ENCODE measurements around the gene ANGEL1.

GRCh38 chr14:76811561-76811960 is 1.1 kb downstream of the ANGEL1 start:
- TF ChIP-seq SNAI2 (CRISPR knock-in tag; IDR thresholded peaks at IDR 0.05), result no peak
- no peak for TF ChIP-seq CREB5 (CRISPR knock-in tag; IDR thresholded peaks at IDR 0.05; ENCODE audit: low read depth)
- no peak for TF ChIP-seq ZNF565 (CRISPR knock-in tag; conservative IDR thresholded peaks at IDR 0.05; ENCODE audit: low read depth)
- TF ChIP-seq, protein P1, sequence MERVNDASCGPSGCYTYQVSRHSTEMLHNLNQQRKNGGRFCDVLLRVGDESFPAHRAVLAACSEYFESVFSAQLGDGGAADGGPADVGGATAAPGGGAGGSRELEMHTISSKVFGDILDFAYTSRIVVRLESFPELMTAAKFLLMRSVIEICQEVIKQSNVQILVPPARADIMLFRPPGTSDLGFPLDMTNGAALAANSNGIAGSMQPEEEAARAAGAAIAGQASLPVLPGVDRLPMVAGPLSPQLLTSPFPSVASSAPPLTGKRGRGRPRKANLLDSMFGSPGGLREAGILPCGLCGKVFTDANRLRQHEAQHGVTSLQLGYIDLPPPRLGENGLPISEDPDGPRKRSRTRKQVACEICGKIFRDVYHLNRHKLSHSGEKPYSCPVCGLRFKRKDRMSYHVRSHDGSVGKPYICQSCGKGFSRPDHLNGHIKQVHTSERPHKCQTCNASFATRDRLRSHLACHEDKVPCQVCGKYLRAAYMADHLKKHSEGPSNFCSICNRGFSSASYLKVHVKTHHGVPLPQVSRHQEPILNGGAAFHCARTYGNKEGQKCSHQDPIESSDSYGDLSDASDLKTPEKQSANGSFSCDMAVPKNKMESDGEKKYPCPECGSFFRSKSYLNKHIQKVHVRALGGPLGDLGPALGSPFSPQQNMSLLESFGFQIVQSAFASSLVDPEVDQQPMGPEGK (CRISPR knock-in tag; IDR thresholded peaks at IDR 0.05; ENCODE audit: borderline replicate concordance), result no peak
- no peak for TF ChIP-seq ZFP30 (CRISPR knock-in tag; IDR thresholded peaks at IDR 0.05)
- no peak for TF ChIP-seq ZNF8 (CRISPR knock-in tag; IDR thresholded peaks at IDR 0.05)
- no peak for TF ChIP-seq ARNTL (CRISPR knock-in tag; IDR thresholded peaks at IDR 0.05; ENCODE audit: borderline replicate concordance, low read depth)
- TF ChIP-seq ZFP3 (CRISPR knock-in tag; IDR thresholded peaks at IDR 0.05), result no peak
- TF ChIP-seq, protein P2, sequence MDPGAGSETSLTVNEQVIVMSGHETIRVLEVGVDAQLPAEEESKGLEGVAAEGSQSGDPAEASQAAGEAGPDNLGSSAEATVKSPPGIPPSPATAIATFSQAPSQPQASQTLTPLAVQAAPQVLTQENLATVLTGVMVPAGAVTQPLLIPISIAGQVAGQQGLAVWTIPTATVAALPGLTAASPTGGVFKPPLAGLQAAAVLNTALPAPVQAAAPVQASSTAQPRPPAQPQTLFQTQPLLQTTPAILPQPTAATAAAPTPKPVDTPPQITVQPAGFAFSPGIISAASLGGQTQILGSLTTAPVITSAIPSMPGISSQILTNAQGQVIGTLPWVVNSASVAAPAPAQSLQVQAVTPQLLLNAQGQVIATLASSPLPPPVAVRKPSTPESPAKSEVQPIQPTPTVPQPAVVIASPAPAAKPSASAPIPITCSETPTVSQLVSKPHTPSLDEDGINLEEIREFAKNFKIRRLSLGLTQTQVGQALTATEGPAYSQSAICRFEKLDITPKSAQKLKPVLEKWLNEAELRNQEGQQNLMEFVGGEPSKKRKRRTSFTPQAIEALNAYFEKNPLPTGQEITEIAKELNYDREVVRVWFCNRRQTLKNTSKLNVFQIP (CRISPR knock-in tag; IDR thresholded peaks at IDR 0.05; ENCODE audit: borderline replicate concordance, low read depth), result no peak
- TF ChIP-seq TCF4 (CRISPR knock-in tag; IDR thresholded peaks at IDR 0.05; ENCODE audit: borderline replicate concordance), result no peak
- TF ChIP-seq BACH2 (CRISPR knock-in tag; IDR thresholded peaks at IDR 0.05; ENCODE audit: borderline replicate concordance), result no peak
- no peak for TF ChIP-seq TOX (CRISPR knock-in tag; IDR thresholded peaks at IDR 0.05; ENCODE audit: borderline replicate concordance)
- no peak for TF ChIP-seq CSRNP3 (CRISPR knock-in tag; IDR thresholded peaks at IDR 0.05)
- TF ChIP-seq ESRRG (CRISPR knock-in tag; IDR thresholded peaks at IDR 0.05), result no peak

Data from SK-N-SH treated with all-trans-retinoic acid at 6 μM for 48 hours (cell line).